ENCODE data around the gene KCNMA1. TPM values are rescaled to one million over a fixed set of nuclear protein-coding genes. Genes with fewer than 3 reads are reported as not detected.

The KCNMA1 gene
- total RNA-seq, 3 donors from 2014 or later (not counting 1 experiment from before 2014, with no cell fraction given), result 0.40 to 1.8 (median 0.63) TPM

- TF ChIP-seq CTCF (IDR thresholded peaks at IDR 0.05), result no peak
- Mint-ChIP-seq H3K36me3 (peaks cover 6% of the 10 kb centered on the region), H3K27ac (no peak overlapping the region), H3K4me3 (no peak overlapping the region), H3K27me3 (ENCODE audit: low read depth in 2 of 2) (peaks cover 28 to 55% of the 10 kb centered on the region in 2 donors), H3K4me1 (peaks cover 5 to 6% of the 10 kb centered on the region in 2 donors), H3K9me3 (no peaks in the 10 kb centered on the region)
- H3K4me1 ChIP-seq (ENCODE audit: control insufficient read depth, insufficient read depth, low read length), result peaks cover 3% of the 10 kb centered on the region
- ATAC-seq, result no peak
- DNase-seq, result no peak
- no peak overlapping the region for H3K27ac ChIP-seq (ENCODE audit: low read length)
- no peaks in the 10 kb centered on the region for H3K36me3 ChIP-seq (ENCODE audit: control insufficient read depth, insufficient read depth, low read length)
- H3K9me3 ChIP-seq (ENCODE audit: control insufficient read depth, insufficient read depth, low read length), result no peaks in the 10 kb centered on the region
- H3K27me3 ChIP-seq (ENCODE audit: control insufficient read depth, insufficient read depth, low read length), result no peaks in the 10 kb centered on the region
- 73% methylated on average over 4 of the region's 4 CpGs for WGBS (ENCODE audit: insufficient coverage)
- intact Hi-C loops (cut with micrococcal nuclease), result loop anchor here (2.0 kb wide), 1 partner anchor 477 kb away; no protein-coding TSS in a partner anchor
- H3K4me3 ChIP-seq (ENCODE audit: low read length), result no peak overlapping the region
Observed at GRCh38 chr10:77163670-77164348, 473.8 kb downstream of the KCNMA1 start.

- peaks cover 6% of the 10 kb centered on the region for H3K36me3 Mint-ChIP-seq
- no peak for DNase-seq
- no peak for TF ChIP-seq CTCF (IDR thresholded peaks at IDR 0.05)
- peaks cover 32 to 48% of the 10 kb centered on the region in 2 donors for H3K27me3 Mint-ChIP-seq (ENCODE audit: low read depth in 2 of 2)
- H3K27me3 ChIP-seq (ENCODE audit: control insufficient read depth, insufficient read depth, low read length), result no peaks in the 10 kb centered on the region
- H3K27ac Mint-ChIP-seq, result no peak overlapping the region
- H3K27ac ChIP-seq (ENCODE audit: low read length), result no peak overlapping the region
- H3K9me3 ChIP-seq (ENCODE audit: control insufficient read depth, insufficient read depth, low read length), result no peaks in the 10 kb centered on the region
- ATAC-seq, result no peak
- WGBS (ENCODE audit: insufficient coverage), result 100% methylated on average over 1 of the region's 4 CpGs
- intact Hi-C loops (cut with micrococcal nuclease), result no loop called here
- H3K4me3 ChIP-seq (ENCODE audit: low read length), result no peak overlapping the region
- no peak overlapping the region for H3K4me3 Mint-ChIP-seq
- H3K4me1 Mint-ChIP-seq, result peaks cover 5 to 6% of the 10 kb centered on the region in 2 donors
- H3K9me3 Mint-ChIP-seq, result no peaks in the 10 kb centered on the region
- no peaks in the 10 kb centered on the region for H3K36me3 ChIP-seq (ENCODE audit: control insufficient read depth, insufficient read depth, low read length)
- H3K4me1 ChIP-seq (ENCODE audit: control insufficient read depth, insufficient read depth, low read length), result peaks cover 3% of the 10 kb centered on the region
Observed at GRCh38 chr10:77162697-77163096, 474.9 kb downstream of the KCNMA1 start.

- Mint-ChIP-seq H3K4me1 (peaks cover 3 to 4% of the 10 kb centered on the region in 2 donors), H3K9me3 (no peaks in the 10 kb centered on the region), H3K36me3 (peaks cover 4% of the 10 kb centered on the region), H3K27ac (no peak overlapping the region), H3K27me3 (ENCODE audit: low read depth in 2 of 2) (peaks cover 25 to 33% of the 10 kb centered on the region in 2 donors), H3K4me3 (no peak overlapping the region)
- ATAC-seq (no peak), DNase-seq (no peak)
- Histone ChIP-seq H3K27ac (ENCODE audit: low read length) (no peak overlapping the region), H3K4me1 (ENCODE audit: control insufficient read depth, insufficient read depth, low read length) (no peaks in the 10 kb centered on the region), H3K27me3 (ENCODE audit: control insufficient read depth, insufficient read depth, low read length) (no peaks in the 10 kb centered on the region), H3K36me3 (ENCODE audit: control insufficient read depth, insufficient read depth, low read length) (no peaks in the 10 kb centered on the region), H3K9me3 (ENCODE audit: control insufficient read depth, insufficient read depth, low read length) (no peaks in the 10 kb centered on the region), H3K4me3 (ENCODE audit: low read length) (no peak overlapping the region)
- no peak for TF ChIP-seq CTCF (IDR thresholded peaks at IDR 0.05)
- 92% methylated on average over 1 of the region's 1 CpG for WGBS (ENCODE audit: insufficient coverage)
- intact Hi-C loops (cut with micrococcal nuclease), result no loop called here
Observed at GRCh38 chr10:77160679-77161078, 476.9 kb downstream of the KCNMA1 start.
